AG09319 (cell line): ENCODE data around the gene BTBD9.

ENCODE experiments used
- DNase-seq: peaks from one replicate; pipeline ENCODE4 v3.0.0-alpha.2; 2010; ENCODE audit warnings: low read depth; ENCODE audit errors: extremely low read depth
- CTCF ChIP-seq: IDR thresholded peaks from 2 replicates; pipeline ENCODE4 v1.5.1; 2011; ENCODE audit warnings: low read depth, mild to moderate bottlenecking, inconsistent platforms, low read length, moderate library complexity

The BTBD9 gene

GRCh38 chr6:38518511-38519304 is 121.0 kb downstream of the BTBD9 start:
- no peak for TF ChIP-seq CTCF
- no peak for DNase-seq

- no peak for TF ChIP-seq CTCF
- no peak for DNase-seq
Observed at GRCh38 chr6:38517005-38517404, 122.7 kb downstream of the BTBD9 start.

- TF ChIP-seq CTCF, result no peak
- no peak for DNase-seq
Observed at GRCh38 chr6:38514399-38514798, 125.3 kb downstream of the BTBD9 start.

GRCh38 chr6:38512211-38512610 is 127.5 kb downstream of the BTBD9 start:
- TF ChIP-seq CTCF, result no peak
- DNase-seq, result no peak

GRCh38 chr6:38510205-38510604 is 129.5 kb downstream of the BTBD9 start:
- no peak for TF ChIP-seq CTCF
- no peak for DNase-seq

GRCh38 chr6:38509713-38510112 is 130.0 kb downstream of the BTBD9 start:
- no peak for TF ChIP-seq CTCF
- DNase-seq, result no peak

- no peak for TF ChIP-seq CTCF
- no peak for DNase-seq
Observed at GRCh38 chr6:38508894-38509293, 130.8 kb downstream of the BTBD9 start.
